GM12872 (cell line): ENCODE results near the gene TMEM269.
A peak's percentile ranks its signal among the peaks of the same experiment; 100 is the strongest.

Experiments used
- TF ChIP-seq, protein P1 (sequence below): IDR thresholded peaks from 3 replicates; pipeline ENCODE4 v1.5.1; 2011; ENCODE audit warnings: low read depth, mild to moderate bottlenecking, low read length, moderate library complexity; ENCODE audit not compliant: insufficient read depth

TMEM269 gene

DNA sequence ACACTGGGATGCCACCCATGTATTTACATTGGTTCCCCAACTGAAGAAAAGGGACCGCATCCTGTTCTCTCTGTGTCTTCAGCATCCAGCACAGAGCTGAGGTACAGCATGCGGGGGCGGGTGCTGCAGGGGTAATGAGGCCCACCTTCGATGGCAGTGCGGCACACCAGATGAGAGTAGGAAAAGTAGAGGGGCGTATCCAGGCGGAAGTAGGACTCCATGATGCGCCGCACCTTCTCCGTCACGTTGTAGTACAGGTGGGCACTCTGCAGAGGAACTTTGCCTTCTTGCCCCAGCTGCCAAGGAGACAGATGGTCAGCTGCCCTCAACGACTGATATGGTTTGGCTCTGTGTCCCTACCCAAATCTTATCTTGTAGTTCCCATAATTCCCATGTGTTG lies 34.8 kb upstream of the TMEM269 start:
- TF ChIP-seq, protein P1, sequence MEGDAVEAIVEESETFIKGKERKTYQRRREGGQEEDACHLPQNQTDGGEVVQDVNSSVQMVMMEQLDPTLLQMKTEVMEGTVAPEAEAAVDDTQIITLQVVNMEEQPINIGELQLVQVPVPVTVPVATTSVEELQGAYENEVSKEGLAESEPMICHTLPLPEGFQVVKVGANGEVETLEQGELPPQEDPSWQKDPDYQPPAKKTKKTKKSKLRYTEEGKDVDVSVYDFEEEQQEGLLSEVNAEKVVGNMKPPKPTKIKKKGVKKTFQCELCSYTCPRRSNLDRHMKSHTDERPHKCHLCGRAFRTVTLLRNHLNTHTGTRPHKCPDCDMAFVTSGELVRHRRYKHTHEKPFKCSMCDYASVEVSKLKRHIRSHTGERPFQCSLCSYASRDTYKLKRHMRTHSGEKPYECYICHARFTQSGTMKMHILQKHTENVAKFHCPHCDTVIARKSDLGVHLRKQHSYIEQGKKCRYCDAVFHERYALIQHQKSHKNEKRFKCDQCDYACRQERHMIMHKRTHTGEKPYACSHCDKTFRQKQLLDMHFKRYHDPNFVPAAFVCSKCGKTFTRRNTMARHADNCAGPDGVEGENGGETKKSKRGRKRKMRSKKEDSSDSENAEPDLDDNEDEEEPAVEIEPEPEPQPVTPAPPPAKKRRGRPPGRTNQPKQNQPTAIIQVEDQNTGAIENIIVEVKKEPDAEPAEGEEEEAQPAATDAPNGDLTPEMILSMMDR = no peak

DNA sequence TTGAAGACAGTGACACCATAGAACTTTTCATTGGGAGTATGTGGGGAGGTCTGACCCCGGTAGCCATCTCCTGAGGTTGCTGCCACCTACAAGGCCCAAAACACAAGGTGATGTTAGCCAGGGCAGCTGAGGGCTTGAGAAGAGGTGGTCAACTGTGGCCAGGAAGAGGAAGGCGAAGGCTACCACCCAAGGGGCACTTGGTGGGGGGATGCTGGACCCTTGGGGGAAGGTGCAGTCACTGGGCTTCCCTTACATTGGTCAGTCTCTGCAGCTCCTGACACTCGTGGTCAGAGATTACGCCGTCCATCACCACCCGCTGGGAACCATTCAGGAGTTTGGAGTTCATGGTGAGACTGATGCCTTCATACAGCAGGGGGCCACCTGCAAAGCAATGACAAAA lies 32.5 kb upstream of the TMEM269 start:
- TF ChIP-seq, protein P1 = no peak

DNA sequence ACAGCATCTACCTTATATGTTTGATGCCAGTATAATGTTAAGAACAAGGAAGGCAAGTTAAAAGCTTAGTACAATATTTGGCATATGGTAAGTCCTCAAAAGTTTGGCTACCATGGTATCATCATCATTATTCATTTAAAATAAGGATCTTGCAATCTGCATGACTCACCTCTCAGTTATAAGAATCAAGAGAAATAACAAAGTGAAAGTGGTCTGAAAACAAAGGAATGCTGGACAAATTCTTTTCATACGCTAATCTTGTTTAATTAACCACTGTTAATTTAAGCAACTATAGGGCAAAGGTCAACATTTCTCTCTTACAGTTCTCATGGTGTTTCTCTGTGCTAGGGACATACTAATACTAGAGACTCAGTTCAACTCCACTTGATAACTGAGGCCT lies 31.7 kb upstream of the TMEM269 start:
- TF ChIP-seq, protein P1 = no peak

DNA sequence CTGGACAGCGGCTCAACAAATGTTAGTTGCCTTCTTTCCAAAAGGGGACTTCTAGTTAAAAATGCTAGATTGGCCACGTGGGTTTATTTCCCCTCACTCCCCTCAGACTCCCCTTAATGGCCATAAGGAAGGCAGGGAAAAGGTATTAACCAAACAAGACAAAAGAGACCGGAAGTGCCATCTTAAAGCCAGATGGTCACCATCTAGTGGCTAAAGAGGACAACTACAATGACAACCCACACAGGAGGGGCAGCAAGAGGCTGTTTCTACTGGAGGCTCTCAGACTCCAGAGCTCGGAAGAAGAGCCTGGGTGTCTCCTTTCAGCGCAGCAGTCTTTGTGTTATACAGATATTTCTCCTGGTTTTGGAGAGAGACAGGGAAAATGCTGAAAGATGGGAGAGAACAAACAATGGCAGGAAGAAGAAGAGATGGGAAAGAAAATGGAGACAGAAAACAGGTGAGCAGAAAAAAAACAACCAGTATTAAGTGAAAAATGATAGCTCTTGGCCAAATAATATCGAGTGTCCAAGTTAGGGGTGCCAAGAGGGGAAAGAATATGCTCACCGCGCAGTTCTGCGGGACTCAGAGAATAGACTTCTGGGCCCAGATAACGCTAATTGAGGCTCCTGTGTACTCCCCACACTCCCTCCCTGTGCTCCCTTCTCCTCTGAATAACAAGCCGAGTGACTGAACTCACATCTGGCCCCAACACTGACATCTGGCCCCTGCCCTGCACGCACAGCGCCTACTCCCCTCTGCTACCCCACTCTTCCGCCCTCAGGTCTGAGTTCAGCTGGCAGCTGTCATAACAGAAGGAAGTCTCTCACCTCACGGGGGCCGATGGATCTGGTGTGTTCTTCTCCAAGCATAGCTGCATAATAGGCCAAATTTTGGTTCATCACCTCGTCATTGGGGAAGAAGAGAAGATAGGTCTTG lies 27.6 kb upstream of the TMEM269 start:
- TF ChIP-seq, protein P1 = peak; percentile 83

DNA sequence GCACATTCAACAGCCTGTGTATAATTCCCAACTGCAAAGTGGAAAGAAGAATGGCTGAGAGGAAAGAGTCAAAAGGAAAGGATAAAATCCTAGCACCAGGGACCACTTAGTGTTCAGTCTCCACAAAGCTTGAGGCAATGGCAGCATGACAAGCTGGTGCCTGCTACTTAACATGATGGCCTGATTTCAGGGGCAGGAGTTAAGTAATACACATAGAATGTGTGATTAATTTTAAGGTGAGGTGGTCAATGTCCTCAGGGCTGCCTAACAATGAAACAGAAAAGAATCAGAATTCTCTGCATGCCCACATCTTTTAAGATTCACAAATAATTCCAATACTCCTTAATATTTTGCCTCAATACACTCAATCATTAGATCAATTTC lies 26.9 kb upstream of the TMEM269 start:
- TF ChIP-seq, protein P1 = no peak

DNA sequence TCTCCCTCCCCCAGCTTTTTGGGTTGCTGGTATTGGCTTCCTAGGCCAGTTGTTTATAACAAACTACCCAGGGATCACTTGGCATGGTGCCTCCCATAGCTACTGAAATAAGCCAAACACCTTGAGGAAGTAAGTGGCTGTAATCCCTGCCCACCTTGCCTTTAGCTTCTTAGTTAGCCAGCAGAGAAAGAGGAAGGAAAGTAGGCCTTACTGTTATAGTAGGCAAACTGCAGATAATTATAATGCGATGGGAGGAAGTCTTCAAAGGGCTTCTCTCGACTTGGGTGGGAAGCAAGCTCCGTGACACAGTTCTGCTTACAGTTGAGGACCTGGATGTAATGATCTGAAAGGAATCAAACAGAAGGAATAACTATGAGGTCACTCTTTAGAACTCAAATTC lies 26.1 kb upstream of the TMEM269 start:
- TF ChIP-seq, protein P1 = no peak

DNA sequence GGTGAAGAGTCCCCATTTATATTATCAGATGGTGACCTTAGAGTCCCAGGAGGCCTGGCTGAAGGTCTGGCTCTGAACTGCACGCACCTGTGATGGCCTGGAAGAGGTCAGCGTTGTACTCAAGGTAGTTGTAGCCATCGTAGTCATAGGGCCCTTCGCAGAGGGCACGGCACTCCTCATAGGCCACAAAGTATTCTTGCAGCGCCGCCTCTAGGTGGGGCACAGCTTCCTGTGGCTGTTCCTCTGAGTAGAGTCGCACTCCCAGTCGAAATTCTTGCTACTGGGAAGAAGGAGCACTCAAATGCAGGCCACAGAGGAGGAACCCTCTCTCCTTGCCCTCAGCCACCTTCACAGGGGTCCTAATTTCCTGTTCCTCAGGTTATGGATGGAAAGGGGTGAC lies 25.7 kb upstream of the TMEM269 start:
- TF ChIP-seq, protein P1 = no peak
